ENCODE results near the gene NDFIP2. TPM values are rescaled to one million over a fixed set of nuclear protein-coding genes. Genes with fewer than 3 reads are reported as not detected.

Gene NDFIP2
- total RNA-seq, 1 donor, result 0.27 TPM

GRCh38 chr13:79457948-79458347, 23.0 kb upstream of the NDFIP2 start:
- DNase-seq (ENCODE audit: low read depth in 2 of 3, low spot score in 2 of 3), result no peak

DNA sequence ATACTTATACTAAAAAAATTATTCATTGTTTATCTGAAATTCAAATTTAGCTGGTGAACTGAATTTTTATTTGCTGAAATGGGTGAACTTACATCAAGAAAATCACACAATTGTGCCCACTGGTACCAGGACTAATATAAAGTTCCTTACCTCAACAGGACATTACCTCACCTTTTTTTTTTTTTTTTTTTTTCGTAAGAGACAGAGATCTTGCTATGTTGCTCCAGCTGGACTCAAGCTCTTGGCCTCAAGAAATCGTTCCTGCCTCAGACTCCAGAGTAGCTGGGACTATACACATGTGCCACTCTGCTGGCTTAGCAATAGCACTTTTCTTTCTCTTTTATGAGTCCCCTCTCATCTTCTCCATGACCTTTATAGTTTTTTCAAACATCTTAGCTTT, 22.5 kb upstream of the NDFIP2 start:
- no peak for DNase-seq (ENCODE audit: low read depth in 2 of 3, low spot score in 2 of 3)

DNA sequence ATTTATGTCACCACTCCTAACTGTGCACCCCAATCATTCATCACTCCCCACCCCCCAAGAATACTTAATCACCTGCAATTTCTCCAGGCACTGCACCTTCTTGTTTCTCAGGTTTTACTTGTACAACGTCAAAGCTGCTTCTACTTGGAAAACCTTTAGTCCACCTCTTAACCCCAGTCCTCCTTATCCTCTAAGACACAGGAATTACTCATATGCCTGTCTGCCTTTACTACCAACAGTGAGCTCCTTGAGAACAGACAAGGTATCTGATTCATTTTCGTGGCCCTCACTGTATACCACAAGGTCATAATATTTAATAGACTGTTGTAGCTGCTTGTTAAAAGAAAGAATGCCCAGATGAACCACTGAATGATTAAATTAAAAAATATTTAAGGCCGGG, 21.0 kb upstream of the NDFIP2 start:
- DNase-seq (ENCODE audit: low read depth in 2 of 3, low spot score in 2 of 3), result no peak

DNA sequence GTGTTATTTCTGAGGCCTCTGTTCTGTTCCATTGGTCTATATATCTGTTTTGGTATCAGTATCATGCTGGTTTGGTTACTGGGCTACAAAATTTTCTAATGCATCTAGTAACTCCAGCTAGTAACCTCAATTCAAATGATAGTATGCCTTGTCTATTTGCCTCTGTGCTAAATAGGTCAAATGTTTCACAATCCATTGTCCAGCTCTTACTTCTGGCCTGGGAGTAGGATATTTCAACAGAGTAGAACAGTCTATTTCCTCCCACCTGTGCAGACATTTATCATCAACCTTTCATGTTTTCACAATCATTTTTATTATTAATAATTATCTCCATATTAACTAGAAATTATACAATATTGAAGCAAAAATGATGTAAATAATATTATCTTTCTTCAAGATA, 18.1 kb upstream of the NDFIP2 start:
- no peak for DNase-seq (ENCODE audit: low read depth in 2 of 3, low spot score in 2 of 3)

DNA sequence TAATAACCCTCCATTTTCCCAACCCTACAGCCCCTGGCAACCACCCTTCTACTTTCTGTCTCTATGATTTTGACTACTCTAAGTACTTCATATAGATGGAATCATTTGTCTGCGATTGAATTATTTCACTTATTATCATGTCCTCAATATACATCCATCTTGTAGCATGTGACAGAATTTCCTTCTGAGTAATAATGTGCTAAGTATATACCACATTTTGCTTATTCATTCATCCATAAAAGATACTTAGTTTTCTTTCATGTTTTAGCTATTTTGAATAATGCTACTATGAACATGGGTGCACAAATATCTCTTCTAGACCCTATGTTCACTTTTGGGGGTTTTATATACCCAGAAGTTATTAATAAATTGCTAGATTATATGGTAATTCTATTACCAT, 17.4 kb upstream of the NDFIP2 start:
- no peak for DNase-seq (ENCODE audit: low read depth in 2 of 3, low spot score in 2 of 3)

GRCh38 chr13:79466872-79467271, 14.1 kb upstream of the NDFIP2 start:
- DNase-seq (ENCODE audit: low read depth in 2 of 3, low spot score in 2 of 3), result no peak

GRCh38 chr13:79468402-79468801, 12.6 kb upstream of the NDFIP2 start:
- no peak for DNase-seq (ENCODE audit: low read depth in 2 of 3, low spot score in 2 of 3)

DNA sequence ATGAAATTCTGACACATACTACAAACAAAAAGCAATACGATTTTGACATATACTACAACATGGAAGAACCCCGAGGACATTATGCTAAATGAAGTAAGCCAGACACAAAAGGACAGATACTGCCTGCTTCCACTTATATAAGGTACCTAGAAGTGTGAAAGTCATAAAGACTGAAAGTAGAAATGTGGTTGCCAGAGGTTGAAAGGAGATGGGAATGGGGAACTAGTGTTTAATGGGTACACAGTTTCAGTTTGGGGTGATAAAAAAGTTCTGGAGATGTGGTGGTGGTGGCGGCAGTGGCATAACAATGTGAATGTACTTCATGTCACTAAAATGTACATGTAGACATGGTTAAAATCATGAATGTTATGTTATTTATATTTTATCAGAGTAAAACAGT, 12.1 kb upstream of the NDFIP2 start:
- DNase-seq (ENCODE audit: low read depth in 2 of 3, low spot score in 2 of 3), result no peak

DNA sequence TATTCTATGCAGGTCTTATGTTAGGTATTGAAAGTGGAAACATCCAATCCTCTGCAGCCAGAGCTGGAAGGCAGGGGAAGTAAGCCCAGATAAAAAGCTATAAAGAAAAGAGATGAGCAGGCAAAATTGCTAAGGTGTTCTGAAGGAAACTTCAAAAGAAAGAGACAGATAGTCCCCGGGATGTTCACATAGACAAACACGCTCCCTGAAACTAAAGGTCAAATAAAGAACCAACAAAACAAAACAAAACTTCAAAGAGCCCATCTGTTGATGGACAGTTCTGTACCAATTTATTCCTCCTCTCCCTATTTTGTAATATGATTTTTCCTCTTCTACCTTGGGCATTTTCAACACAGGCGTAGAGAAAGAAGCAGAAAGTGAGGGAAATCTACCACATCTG, 11.3 kb upstream of the NDFIP2 start:
- DNase-seq (ENCODE audit: low read depth in 2 of 3, low spot score in 2 of 3), result no peak

GRCh38 chr13:79470666-79471065, 10.3 kb upstream of the NDFIP2 start:
- no peak for DNase-seq (ENCODE audit: low read depth in 2 of 3, low spot score in 2 of 3)

DNA sequence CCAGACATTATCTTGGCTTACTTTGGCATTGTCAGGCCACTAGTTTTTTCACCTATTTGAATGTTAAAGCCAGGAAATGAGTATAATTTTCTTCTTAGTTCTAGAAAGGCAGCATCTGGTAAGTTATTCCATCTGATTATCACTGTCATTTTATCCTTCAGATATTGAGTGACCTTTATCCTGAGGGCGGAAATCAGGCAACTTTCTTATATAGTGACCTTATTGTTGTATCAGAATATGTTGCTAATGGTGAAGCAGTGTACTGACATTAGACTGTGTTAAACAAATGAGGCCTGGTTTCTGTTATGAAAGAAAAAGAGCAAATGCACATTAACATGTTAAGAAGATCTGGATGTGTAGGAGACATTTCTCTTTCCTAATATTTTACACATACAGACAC, 5.4 kb upstream of the NDFIP2 start:
- no peak for DNase-seq (ENCODE audit: low read depth in 2 of 3, low spot score in 2 of 3)

DNA sequence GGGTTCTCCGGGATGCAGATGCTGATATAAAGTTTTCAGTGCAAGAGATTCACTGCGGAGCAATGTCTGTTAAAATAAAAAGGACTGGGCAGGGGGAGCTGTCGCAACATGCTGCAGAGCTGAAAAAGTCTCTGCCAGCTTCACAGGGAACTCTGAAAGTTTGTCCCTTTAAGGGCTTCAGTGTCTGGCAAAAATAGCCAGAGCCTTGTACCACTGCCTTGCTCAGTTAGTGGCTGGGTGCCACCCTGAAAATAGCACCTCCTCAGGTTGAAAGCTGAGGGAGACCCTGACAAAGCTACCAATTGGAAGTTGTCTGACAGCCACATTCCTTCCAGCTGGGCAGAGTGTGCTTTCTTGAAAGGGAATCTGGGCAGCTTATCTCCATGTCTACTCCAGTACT, 3.0 kb upstream of the NDFIP2 start:
- no peak for DNase-seq (ENCODE audit: low read depth in 2 of 3, low spot score in 2 of 3)

DNA sequence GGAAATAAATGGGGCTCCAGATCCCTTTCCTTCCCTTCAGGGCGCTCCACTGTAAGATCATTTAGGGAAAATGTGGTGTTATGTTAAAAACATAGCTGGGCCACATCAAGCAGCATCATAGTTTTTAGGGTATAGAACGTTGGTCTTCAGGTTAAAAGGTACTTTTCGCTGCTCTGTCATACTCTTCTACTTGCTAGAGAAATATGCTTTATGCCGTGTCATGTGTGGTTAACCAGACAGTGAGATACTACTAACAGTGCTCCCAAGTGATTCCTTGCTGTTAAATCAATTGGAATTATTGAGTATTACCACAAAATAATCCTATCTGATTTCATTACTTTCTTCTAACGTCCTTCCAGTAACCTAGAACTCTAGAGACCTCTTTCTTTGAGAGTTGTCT, 1.1 kb upstream of the NDFIP2 start:
- no peak for DNase-seq (ENCODE audit: low read depth in 2 of 3, low spot score in 2 of 3)

DNA sequence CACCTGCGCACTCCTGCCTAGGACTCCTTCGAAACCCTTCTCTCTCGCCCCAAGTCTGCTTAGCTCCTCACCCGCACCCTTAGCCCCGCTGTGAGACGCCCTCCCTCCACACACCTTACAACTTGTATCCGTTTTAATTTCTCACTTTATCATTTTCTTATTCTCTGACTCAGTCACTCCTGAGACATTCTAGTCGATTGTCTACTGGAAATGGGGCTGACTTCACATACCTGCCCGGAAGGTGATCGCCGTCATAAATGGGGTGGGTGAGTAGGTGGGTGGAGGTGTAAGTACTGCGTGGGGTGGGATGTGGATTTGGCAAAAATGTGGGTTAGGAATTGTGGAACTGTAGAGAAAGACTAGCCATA, 714 bp downstream of the NDFIP2 start:
- DNase-seq (ENCODE audit: low read depth in 2 of 3, low spot score in 2 of 3), result peak in 1 of 3 donors; percentile 11

- DNase-seq (ENCODE audit: low read depth in 2 of 3, low spot score in 2 of 3), result no peak
Observed at GRCh38 chr13:79482281-79482970, 1.5 kb downstream of the NDFIP2 start.

- DNase-seq (ENCODE audit: low read depth in 2 of 3, low spot score in 2 of 3), result no peak
Observed at GRCh38 chr13:79483086-79483706, 2.2 kb downstream of the NDFIP2 start.

- no peak for DNase-seq (ENCODE audit: low read depth in 2 of 3, low spot score in 2 of 3)
Observed at GRCh38 chr13:79485014-79485811, 4.3 kb downstream of the NDFIP2 start.

DNA sequence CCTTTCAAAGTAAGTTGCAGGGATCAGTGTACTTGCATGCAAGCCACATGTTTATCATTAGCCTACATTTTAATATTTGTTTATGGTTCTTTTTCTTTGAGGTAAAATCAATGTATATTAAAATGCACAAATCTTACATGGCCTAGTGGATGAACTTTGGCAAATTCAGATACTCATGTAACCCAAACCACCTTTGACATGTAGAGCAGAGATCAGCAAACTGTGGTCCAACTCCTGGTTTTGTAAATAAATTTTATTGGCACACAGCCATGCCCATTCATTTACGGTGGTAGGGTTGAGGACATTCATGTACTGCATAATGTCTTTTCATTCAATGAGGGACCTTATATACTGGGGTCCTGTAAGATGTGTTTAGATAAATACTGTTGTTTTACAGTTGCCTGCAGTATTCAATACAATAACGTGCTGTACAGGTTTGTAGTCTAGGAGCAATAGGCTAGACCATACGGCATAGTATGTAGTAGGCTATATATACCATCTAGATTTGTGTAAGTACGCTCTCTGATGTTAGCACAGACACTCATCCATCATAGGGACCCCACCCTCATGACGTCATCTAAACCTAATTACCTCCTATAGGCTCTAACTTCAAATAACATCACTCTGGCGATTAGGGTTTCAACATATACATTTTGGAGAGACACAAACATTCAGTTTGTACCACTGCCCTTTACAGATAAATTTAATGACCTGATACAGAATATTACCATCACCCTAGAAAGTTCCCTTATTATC, 5.7 kb downstream of the NDFIP2 start:
- no peak for DNase-seq (ENCODE audit: low read depth in 2 of 3, low spot score in 2 of 3)

- DNase-seq (ENCODE audit: low read depth in 2 of 3, low spot score in 2 of 3), result no peak
Observed at GRCh38 chr13:79490326-79490725, 9.4 kb downstream of the NDFIP2 start.

DNA sequence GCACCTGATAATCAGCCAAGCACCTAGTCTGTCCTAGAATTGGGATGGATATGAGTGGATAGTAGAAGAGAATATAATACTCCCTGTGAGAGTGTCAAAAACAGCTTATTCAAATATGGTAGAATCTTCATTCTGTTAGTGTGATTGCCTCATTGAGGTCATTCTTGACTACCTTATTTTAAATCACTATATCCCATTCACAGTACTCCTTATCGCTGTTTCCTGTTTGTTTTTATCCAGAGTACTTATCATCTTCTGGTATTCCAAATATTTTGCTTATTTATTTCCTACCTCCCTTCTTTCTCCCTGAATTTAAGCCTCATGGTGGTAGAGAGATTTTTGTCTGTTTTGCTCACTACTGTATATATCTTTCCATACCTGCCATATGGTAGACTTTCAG, 9.9 kb downstream of the NDFIP2 start:
- no peak for DNase-seq (ENCODE audit: low read depth in 2 of 3, low spot score in 2 of 3)

- DNase-seq (ENCODE audit: low read depth in 2 of 3, low spot score in 2 of 3), result no peak
Observed at GRCh38 chr13:79491715-79492114, 10.8 kb downstream of the NDFIP2 start.
